ENCODE results near the gene STIM2.

GRCh38 chr4:26993967-26994366 is 133.3 kb downstream of the STIM2 start:
- no peak for TF ChIP-seq CTCF (IDR thresholded peaks at IDR 0.05 in 4 of 5, conservative IDR thresholded peaks at IDR 0.05 in 1 of 5)
- no peak for TF ChIP-seq POLR2A (IDR thresholded peaks at IDR 0.05)

Data from gastrocnemius medialis (tissue), 4 donors.